ENCODE measurements around the gene KCNJ11.

The KCNJ11 gene

GRCh38 chr11:17368551-17368950 lies 19.9 kb downstream of the KCNJ11 start:
- H3K27ac ChIP-seq, result no peak overlapping the region
- no peaks in the 10 kb centered on the region for H3K4me1 ChIP-seq
- no peak overlapping the region for H3K4me3 ChIP-seq (ENCODE audit: low read depth, low read length)
- H3K4me2 ChIP-seq (ENCODE audit: low read length), result no peak overlapping the region
- no peak overlapping the region for H3K9ac ChIP-seq
- TF ChIP-seq CTCF (IDR thresholded peaks at IDR 0.05), result no peak
- H3K36me3 ChIP-seq (ENCODE audit: control insufficient read depth, insufficient read depth, low read length), result no peaks in the 10 kb centered on the region
- no peak overlapping the region for H2AFZ ChIP-seq
- H3K9me3 ChIP-seq (ENCODE audit: control insufficient read depth, low read length), result no peaks in the 10 kb centered on the region
- H3K79me2 ChIP-seq, result no peaks in the 10 kb centered on the region
- H3K27me3 ChIP-seq (ENCODE audit: control insufficient read depth, insufficient read depth, low read length), result no peaks in the 10 kb centered on the region

GRCh38 chr11:17366495-17366894 lies 22.0 kb downstream of the KCNJ11 start:
- H3K27ac ChIP-seq, result no peak overlapping the region
- no peak for TF ChIP-seq CTCF (IDR thresholded peaks at IDR 0.05)
- H3K36me3 ChIP-seq (ENCODE audit: control insufficient read depth, insufficient read depth, low read length), result no peaks in the 10 kb centered on the region
- no peaks in the 10 kb centered on the region for H3K9me3 ChIP-seq (ENCODE audit: control insufficient read depth, low read length)
- no peak overlapping the region for H2AFZ ChIP-seq
- H3K4me2 ChIP-seq (ENCODE audit: low read length), result no peak overlapping the region
- H3K79me2 ChIP-seq, result no peaks in the 10 kb centered on the region
- H3K27me3 ChIP-seq (ENCODE audit: control insufficient read depth, insufficient read depth, low read length), result no peaks in the 10 kb centered on the region
- H3K4me1 ChIP-seq, result no peaks in the 10 kb centered on the region
- no peak overlapping the region for H3K4me3 ChIP-seq (ENCODE audit: low read depth, low read length)
- no peak overlapping the region for H3K9ac ChIP-seq

GRCh38 chr11:17354601-17354991 lies 33.9 kb downstream of the KCNJ11 start:
- Histone ChIP-seq H2AFZ (no peak overlapping the region), H3K36me3 (ENCODE audit: control insufficient read depth, insufficient read depth, low read length) (no peaks in the 10 kb centered on the region), H3K27me3 (ENCODE audit: control insufficient read depth, insufficient read depth, low read length) (no peaks in the 10 kb centered on the region), H3K27ac (no peak overlapping the region), H3K4me2 (ENCODE audit: low read length) (peak overlapping the region; percentile 92), H3K9ac (no peak overlapping the region), H3K4me3 (ENCODE audit: low read depth, low read length) (peak overlapping the region; percentile 27), H3K9me3 (ENCODE audit: control insufficient read depth, low read length) (no peaks in the 10 kb centered on the region), H3K79me2 (peaks cover 2% of the 10 kb centered on the region), H3K4me1 (no peaks in the 10 kb centered on the region)
- TF ChIP-seq CTCF (IDR thresholded peaks at IDR 0.05), result peak; percentile 56

GRCh38 chr11:17353821-17354600 lies 34.4 kb downstream of the KCNJ11 start:
- peak overlapping the region; percentile 92 for H3K4me2 ChIP-seq (ENCODE audit: low read length)
- H2AFZ ChIP-seq, result peak overlapping the region; percentile 81
- H3K9ac ChIP-seq, result no peak overlapping the region
- H3K27ac ChIP-seq, result peak overlapping the region; percentile 77
- no peaks in the 10 kb centered on the region for H3K36me3 ChIP-seq (ENCODE audit: control insufficient read depth, insufficient read depth, low read length)
- no peaks in the 10 kb centered on the region for H3K9me3 ChIP-seq (ENCODE audit: control insufficient read depth, low read length)
- peak overlapping the region; percentile 74 for H3K4me3 ChIP-seq (ENCODE audit: low read depth, low read length)
- no peaks in the 10 kb centered on the region for H3K27me3 ChIP-seq (ENCODE audit: control insufficient read depth, insufficient read depth, low read length)
- no peaks in the 10 kb centered on the region for H3K4me1 ChIP-seq
- H3K79me2 ChIP-seq, result peaks cover 2% of the 10 kb centered on the region
- TF ChIP-seq CTCF (IDR thresholded peaks at IDR 0.05), result no peak
